Thoracic aorta (tissue), 2 donors: ENCODE measurements around the gene SUN1. TPM values are rescaled to one million over a fixed set of nuclear protein-coding genes. Genes with fewer than 3 reads are reported as not detected.

ENCODE experiments used
- ATAC-seq: fragments of 150-250 bp; one replicate; pipeline ENCODE4 v1.8.0; 2017; ENCODE audit warnings: low read depth; ENCODE audit not compliant: insufficient number of reproducible peaks, low FRiP score
- DNase-seq: peaks from one replicate; pipeline ENCODE4 v3.0.0-alpha.2; 2020; ENCODE audit warnings: low spot score
- H3K27ac ChIP-seq, 2 donors: fragments of 200-600 bp; sonication (generic); 1 replicate in 1 of 2; 2 replicates in 1 of 2; pipeline ENCODE4 v1.5.1; 2016; ENCODE audit warnings: mild to moderate bottlenecking in 2 of 2, moderate library complexity in 2 of 2
- H3K27me3 ChIP-seq: fragments of 200-600 bp; sonication (generic); replicated peaks from 2 replicates; pipeline ENCODE4 v1.6.0; 2016; ENCODE audit warnings: mild to moderate bottlenecking; ENCODE audit not compliant: insufficient read depth
- H3K36me3 ChIP-seq: fragments of 200-600 bp; sonication (generic); one replicate; pipeline ENCODE4 v1.5.1; 2016
- H3K4me1 ChIP-seq, 2 donors: fragments of 200-600 bp; sonication (generic); 1 replicate in 1 of 2; 2 replicates in 1 of 2; pipeline versions ENCODE4 v1.5.1 to v1.6.0; 2016; ENCODE audit warnings: low read depth in 2 of 2, mild to moderate bottlenecking in 1 of 2; ENCODE audit not compliant: control insufficient read depth in 1 of 2
- H3K4me3 ChIP-seq: fragments of 200-600 bp; sonication (generic); 2 replicates; pipeline ENCODE4 v1.5.1; 2016; ENCODE audit warnings: mild to moderate bottlenecking
- H3K9me3 ChIP-seq: fragments of 200-600 bp; sonication (generic); 2 replicates; pipeline ENCODE4 v1.5.1; 2016
- total RNA-seq, 2 donors: library from RNA; depleted of rRNA; stranded (reverse); fragments of >200 nt; gene quantifications; one replicate each; pipeline versions ENCODE4 v1.1.0 to v1.2.3, GENCODE V29; 2016
- TF ChIP-seq, protein P1 (sequence below): fragments of 200-600 bp; sonication (generic); IDR thresholded peaks from one replicate; pipeline ENCODE4 v1.5.1; 2019; ENCODE audit warnings: antibody characterized with exemption

Gene SUN1
- total RNA-seq, 2 donors from 2014 or later, result 205 to 319 TPM

DNA sequence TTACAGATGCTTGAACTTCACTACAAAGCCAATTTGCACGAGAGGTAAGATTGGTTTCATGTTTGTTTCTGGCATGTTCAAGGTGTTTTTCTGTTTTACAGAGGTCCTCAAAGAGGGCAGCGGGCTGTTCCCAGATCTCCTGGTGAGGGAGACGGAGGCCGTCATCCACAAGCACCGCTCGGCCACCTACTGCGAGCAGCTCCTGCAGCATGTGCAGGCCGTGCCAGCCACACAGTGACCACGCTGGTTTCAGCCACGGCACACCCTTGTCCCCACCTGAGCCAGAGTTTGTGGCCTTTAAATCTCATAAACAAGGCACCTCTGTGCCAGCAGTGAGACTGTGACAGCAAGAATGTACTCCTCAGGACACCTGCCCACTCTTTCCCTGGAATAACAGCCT, 46.9 kb upstream of the SUN1 start:
- TF ChIP-seq, protein P1, sequence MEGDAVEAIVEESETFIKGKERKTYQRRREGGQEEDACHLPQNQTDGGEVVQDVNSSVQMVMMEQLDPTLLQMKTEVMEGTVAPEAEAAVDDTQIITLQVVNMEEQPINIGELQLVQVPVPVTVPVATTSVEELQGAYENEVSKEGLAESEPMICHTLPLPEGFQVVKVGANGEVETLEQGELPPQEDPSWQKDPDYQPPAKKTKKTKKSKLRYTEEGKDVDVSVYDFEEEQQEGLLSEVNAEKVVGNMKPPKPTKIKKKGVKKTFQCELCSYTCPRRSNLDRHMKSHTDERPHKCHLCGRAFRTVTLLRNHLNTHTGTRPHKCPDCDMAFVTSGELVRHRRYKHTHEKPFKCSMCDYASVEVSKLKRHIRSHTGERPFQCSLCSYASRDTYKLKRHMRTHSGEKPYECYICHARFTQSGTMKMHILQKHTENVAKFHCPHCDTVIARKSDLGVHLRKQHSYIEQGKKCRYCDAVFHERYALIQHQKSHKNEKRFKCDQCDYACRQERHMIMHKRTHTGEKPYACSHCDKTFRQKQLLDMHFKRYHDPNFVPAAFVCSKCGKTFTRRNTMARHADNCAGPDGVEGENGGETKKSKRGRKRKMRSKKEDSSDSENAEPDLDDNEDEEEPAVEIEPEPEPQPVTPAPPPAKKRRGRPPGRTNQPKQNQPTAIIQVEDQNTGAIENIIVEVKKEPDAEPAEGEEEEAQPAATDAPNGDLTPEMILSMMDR, result no peak
- no peak for ATAC-seq
- Histone ChIP-seq H3K9me3 (no peaks in the 10 kb centered on the region), H3K4me1 (peaks cover 0 to 8% of the 10 kb centered on the region in 2 donors), H3K27ac (no peak overlapping the region), H3K36me3 (peaks cover 12% of the 10 kb centered on the region), H3K4me3 (no peak overlapping the region), H3K27me3 (no peaks in the 10 kb centered on the region)
- DNase-seq, result no peak

DNA sequence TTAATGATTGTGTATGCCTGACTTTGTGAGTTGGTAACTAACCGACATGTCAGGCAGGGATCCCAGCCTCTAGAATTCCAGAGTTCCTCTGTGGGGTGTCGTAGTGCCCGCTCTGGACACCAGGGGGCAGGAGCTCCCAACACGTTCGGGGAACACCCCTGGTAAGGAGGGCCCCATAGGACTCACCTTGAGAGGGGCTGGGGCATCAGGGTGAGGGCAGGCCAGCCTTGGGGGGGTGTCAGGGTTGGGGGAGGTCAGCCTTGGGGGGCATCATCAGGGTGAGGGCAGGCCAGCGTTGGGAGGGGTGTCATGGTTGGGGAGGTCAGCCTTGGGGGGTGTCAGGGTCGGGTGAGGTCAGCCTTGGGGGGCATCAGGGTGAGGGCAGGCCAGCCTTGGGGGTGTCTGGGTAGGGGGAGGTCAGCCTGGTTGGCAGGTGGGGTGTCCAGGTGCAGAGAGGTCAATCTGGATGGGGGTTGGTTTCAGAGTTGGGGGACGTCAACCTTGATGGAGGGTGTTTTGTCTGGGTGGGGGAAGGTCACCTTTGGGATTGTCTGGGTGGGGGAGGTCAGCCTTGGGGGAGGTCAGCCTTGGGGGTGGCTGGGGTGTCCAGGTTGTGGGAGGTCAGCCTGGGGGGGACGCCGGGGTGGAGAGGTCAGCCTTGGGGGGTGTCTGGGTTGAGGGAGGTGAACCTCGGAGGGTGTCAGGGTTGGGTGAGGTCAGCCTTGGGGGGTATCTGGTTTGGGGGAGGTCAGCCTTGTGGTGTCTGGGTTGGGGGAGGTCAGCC, 45.6 kb upstream of the SUN1 start:
- H3K27ac ChIP-seq, result no peak overlapping the region

DNA sequence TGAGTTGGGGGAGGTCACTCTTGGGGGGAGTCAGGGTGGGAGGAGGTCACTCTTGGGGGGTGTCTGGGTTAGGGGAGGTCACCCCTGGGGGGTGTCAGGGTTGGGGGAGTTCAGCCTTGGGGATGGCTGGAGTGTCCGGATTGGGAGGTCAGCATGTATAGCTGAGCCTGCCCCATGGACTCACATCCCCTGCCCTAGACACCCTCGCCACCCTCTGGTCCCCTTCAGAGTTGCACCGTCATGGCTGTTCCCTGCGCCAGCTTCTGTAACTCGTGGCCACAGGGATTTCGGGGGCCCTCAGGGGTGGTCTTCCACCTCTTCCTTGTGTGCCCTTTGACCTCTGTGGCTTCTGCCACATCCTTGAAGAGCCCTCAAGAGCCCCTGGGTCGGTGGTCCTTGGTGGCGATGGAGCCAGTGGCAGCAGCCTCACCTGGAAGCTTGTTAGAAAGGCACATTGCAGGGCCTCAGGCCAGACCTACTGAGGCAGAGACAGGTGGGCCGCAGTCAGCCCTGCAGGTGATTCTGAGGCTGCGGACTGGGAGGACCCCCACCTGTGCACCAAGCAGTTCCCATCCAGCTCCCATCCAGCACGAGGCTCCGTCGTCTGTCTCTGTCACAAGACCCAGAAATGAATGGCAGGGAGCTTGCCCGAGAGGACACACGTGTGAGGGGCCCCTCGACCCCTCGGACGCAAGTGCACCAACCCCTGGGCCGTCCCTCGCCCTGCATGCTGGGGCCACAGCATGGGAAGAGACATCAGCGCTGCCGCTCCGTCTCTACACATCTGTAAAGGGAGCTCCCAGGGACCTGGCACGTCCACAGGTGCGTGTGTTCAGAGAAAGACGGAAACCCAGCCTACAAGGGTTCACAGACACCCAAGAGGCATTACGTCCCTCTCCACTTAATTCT, 44.7 kb upstream of the SUN1 start:
- Histone ChIP-seq H3K4me3 (no peak overlapping the region), H3K36me3 (peaks cover 12% of the 10 kb centered on the region), H3K27me3 (no peaks in the 10 kb centered on the region), H3K27ac (no peak overlapping the region), H3K4me1 (no peaks in the 10 kb centered on the region), H3K9me3 (no peaks in the 10 kb centered on the region)
- no peak for ATAC-seq
- no peak for DNase-seq
- TF ChIP-seq, protein P1, result no peak

More for the DNA sequence above, 45.6 kb upstream of the SUN1 start:
- ATAC-seq (peak; percentile 63), DNase-seq (no peak)
- Histone ChIP-seq H3K4me3 (no peak overlapping the region), H3K27me3 (no peaks in the 10 kb centered on the region), H3K36me3 (peaks cover 12% of the 10 kb centered on the region), H3K4me1 (peaks cover 0 to 3% of the 10 kb centered on the region in 2 donors), H3K9me3 (no peaks in the 10 kb centered on the region)
- TF ChIP-seq, protein P1, result peak; percentile 89

DNA sequence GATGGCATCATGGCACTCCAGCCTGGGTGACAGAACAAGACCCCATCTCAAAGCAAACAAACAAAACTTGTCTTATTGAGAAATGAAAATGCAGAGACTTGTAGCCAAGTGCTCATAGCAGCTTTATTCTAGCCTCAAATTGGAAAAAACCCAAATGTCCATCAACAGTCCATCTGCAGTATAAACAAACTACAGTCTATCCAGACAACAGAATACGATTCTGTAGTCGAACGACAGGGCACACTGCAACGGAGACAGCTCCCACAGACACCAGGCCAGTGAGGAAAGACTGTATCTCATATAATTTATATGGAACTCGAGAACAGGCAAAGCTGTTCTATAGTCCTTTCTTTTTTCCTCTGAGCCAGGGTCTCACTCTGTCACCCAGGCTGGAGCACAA, 40.8 kb upstream of the SUN1 start:
- Histone ChIP-seq H3K27ac (no peak overlapping the region), H3K4me1 (no peaks in the 10 kb centered on the region), H3K4me3 (no peak overlapping the region), H3K36me3 (no peaks in the 10 kb centered on the region), H3K27me3 (no peaks in the 10 kb centered on the region), H3K9me3 (no peaks in the 10 kb centered on the region)
- no peak for ATAC-seq
- no peak for DNase-seq
- TF ChIP-seq, protein P1, result no peak

DNA sequence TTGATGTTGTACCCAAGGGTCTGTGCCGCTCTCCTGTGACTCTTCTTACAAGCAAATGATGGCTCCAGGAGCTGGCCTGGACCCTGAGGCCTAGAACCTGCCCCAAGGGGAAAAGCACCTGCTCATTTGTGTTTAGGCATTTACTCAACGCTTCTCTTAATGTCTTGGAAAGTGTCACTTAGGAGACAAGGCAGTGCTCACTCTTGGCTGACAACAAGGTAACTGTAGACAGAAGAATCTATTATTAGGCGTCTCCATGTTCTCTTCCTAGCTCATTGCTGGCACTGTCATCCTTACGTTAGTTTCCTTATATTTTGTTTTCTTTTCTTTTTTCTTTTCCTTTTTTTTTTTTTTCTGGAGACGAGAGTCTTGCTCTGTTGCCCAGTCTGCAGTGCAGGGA, 38.1 kb upstream of the SUN1 start:
- Histone ChIP-seq H3K9me3 (no peaks in the 10 kb centered on the region), H3K27ac (no peak overlapping the region), H3K27me3 (no peaks in the 10 kb centered on the region), H3K4me1 (peaks cover 6 to 22% of the 10 kb centered on the region in 2 donors), H3K4me3 (no peak overlapping the region), H3K36me3 (no peaks in the 10 kb centered on the region)
- no peak for ATAC-seq
- TF ChIP-seq, protein P1, result no peak
- DNase-seq, result no peak
